Caco-2 (cell line): ENCODE results near the gene MUC20. TPM values are rescaled to one million over a fixed set of nuclear protein-coding genes. Genes with fewer than 3 reads are reported as not detected.
A peak's percentile ranks its signal among the peaks of the same experiment; 100 is the strongest.
"Not testable (repeated sequence)": the region's sequence is repeated elsewhere in the genome, so short reads cannot be mapped to it uniquely, and the experiment has no call there.

ENCODE experiments used
- BruUV-seq: library from RNA; stranded (reverse); fragments of 400-500 nt; replicated peaks from 2 replicates; lab custom pipeline; 2021; lab: Mats Ljungman, UMichigan
- CTCF ChIA-PET: fragments of 300-600 bp; sonication (Branson Sonifier 250); formaldehyde crosslinking; loops from one replicate; lab custom pipeline; 2022; ENCODE audit warnings: antibody characterized with exemption; lab: Charles Lee
- POLR2A ChIA-PET: fragments of 300-600 bp; sonication (Branson Sonifier 250); formaldehyde crosslinking; loops from one replicate; lab custom pipeline; 2022; ENCODE audit warnings: antibody characterized with exemption; lab: Charles Lee
- DNase-seq, 2 experiments: peaks; one replicate each; pipeline versions ENCODE4 v3.0.0 to v3.0.0-alpha.2; 2020 to 2022
- H3K27me3 ChIP-seq: replicated peaks from 2 replicates; pipeline ENCODE4 v1.6.0; 2011; ENCODE audit warnings: low read length; ENCODE audit not compliant: control insufficient read depth, insufficient read depth
- H3K36me3 ChIP-seq: 2 replicates; pipeline ENCODE4 v1.5.1; 2011; ENCODE audit warnings: low read length; ENCODE audit not compliant: control insufficient read depth, insufficient read depth
- H3K4me1 ChIP-seq: fragments of 250-450 bp; sonication (Bioruptor Pico); 2 replicates; pipeline ENCODE4 v1.5.1; 2020; ENCODE audit warnings: mild to moderate bottlenecking
- H3K4me3 ChIP-seq: 2 replicates; pipeline ENCODE4 v1.5.1; 2011; ENCODE audit warnings: low read depth, mild to moderate bottlenecking, control low read depth, low read length
- H3K9me3 ChIP-seq: fragments of 250-450 bp; sonication (Bioruptor Pico); 2 replicates; pipeline ENCODE4 v1.5.1; 2020; ENCODE audit warnings: mild to moderate bottlenecking, moderate library complexity
- H3K27ac Mint-ChIP-seq: one replicate; pipeline ENCODE4 v1.8.0; 2022; ENCODE audit warnings: mixed read lengths; ENCODE audit not compliant: unreplicated experiment
- H3K27me3 Mint-ChIP-seq: one replicate; pipeline ENCODE4 v1.8.0; 2022; ENCODE audit warnings: mixed read lengths; ENCODE audit not compliant: insufficient read depth, unreplicated experiment
- H3K36me3 Mint-ChIP-seq: one replicate; pipeline ENCODE4 v1.8.0; 2022; ENCODE audit warnings: mild to moderate bottlenecking, mixed read lengths; ENCODE audit not compliant: insufficient read depth, unreplicated experiment
- H3K4me1 Mint-ChIP-seq: one replicate; pipeline ENCODE4 v1.8.0; 2022; ENCODE audit warnings: low read depth, mixed read lengths; ENCODE audit not compliant: unreplicated experiment
- H3K4me3 Mint-ChIP-seq: one replicate; pipeline ENCODE4 v1.8.0; 2022; ENCODE audit warnings: mild to moderate bottlenecking, moderate library complexity, mixed read lengths; ENCODE audit not compliant: unreplicated experiment
- H3K9me3 Mint-ChIP-seq: one replicate; pipeline ENCODE4 v1.8.0; 2022; ENCODE audit warnings: mixed read lengths; ENCODE audit not compliant: unreplicated experiment
- intact Hi-C: fragments of 100-400 bp; cut with micrococcal nuclease; formaldehyde crosslinking; loops from one replicate; pipeline ENCODE4 v1.10.0; 2022; ENCODE audit not compliant: unreplicated experiment
- total RNA-seq: library from RNA; stranded (reverse); gene quantifications from 2 replicates; pipeline ENCODE4 v1.2.3, GENCODE V29; 2022
- TF ChIP-seq, protein P1 (sequence below), 2 experiments: fragments of 200-600 bp in 1 of 2; IDR thresholded peaks; 1 replicate in 1 of 2; 2 replicates in 1 of 2; pipeline versions ENCODE4 v1.5.1 to v1.8.0; 2011 to 2022; ENCODE audit warnings: antibody characterized with exemption in 1 of 2, control low read depth in 1 of 2, inconsistent platforms in 1 of 2, low read depth in 1 of 2, low read length in 1 of 2, mild to moderate bottlenecking in 1 of 2, moderate library complexity in 1 of 2; ENCODE audit not compliant: insufficient read depth in 1 of 2, severe bottlenecking in 1 of 2, unreplicated experiment in 1 of 2

Gene MUC20
- total RNA-seq, 1 experiment from 2014 or later: 0.88 TPM

DNA sequence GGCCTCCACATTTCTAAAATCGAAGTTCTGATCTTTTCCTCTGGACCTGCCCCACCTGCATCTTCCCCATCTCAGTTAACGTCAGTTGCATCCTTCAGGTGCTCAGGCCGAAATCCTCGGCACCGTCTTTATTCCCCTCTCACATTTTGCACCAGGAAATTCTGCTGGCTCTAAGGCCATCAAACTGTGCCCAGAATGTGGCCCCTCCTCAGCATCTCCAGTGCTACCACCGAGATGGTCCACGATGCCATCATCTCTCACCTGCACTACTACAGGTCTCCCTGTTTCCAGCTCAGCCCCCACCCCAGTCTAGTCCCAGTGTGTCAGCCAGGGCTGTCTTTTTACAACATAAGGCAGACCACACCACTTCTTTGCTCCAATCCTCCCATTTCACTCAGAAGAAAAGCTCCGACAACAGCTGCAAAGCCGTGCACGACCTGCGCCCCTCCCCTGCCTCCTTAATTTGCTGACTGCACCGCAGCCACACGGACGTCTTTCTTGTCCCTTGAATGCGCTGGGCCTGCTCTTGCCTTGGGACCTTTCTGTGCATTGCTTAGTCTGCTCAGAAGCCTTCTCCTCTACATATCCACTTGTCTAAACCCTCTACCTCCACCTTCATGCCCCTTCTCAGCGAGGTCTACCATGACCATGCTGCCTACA lies 14.4 kb downstream of the MUC20 start:
- no peaks in the 10 kb centered on the region for H3K9me3 Mint-ChIP-seq
- no TSS peak for BruUV-seq
- H3K36me3 Mint-ChIP-seq: no peaks in the 10 kb centered on the region
- POLR2A ChIA-PET: no interaction called here
- TF ChIP-seq, protein P1, sequence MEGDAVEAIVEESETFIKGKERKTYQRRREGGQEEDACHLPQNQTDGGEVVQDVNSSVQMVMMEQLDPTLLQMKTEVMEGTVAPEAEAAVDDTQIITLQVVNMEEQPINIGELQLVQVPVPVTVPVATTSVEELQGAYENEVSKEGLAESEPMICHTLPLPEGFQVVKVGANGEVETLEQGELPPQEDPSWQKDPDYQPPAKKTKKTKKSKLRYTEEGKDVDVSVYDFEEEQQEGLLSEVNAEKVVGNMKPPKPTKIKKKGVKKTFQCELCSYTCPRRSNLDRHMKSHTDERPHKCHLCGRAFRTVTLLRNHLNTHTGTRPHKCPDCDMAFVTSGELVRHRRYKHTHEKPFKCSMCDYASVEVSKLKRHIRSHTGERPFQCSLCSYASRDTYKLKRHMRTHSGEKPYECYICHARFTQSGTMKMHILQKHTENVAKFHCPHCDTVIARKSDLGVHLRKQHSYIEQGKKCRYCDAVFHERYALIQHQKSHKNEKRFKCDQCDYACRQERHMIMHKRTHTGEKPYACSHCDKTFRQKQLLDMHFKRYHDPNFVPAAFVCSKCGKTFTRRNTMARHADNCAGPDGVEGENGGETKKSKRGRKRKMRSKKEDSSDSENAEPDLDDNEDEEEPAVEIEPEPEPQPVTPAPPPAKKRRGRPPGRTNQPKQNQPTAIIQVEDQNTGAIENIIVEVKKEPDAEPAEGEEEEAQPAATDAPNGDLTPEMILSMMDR (IDR thresholded peaks at IDR 0.05; ENCODE audit: insufficient read depth in 1 of 2, low read depth in 1 of 2, low read length in 1 of 2, severe bottlenecking in 1 of 2, unreplicated experiment in 1 of 2): no peak
- Histone ChIP-seq H3K9me3 (no peaks in the 10 kb centered on the region), H3K4me1 (no peaks in the 10 kb centered on the region), H3K36me3 (no peaks in the 10 kb centered on the region; the same call in none of the 2 replicates), H3K4me3 (no peak overlapping the region), H3K27me3 (no peaks in the 10 kb centered on the region)
- DNase-seq: no peak
- H3K4me1 Mint-ChIP-seq: no peaks in the 10 kb centered on the region
- peaks cover 7% of the 10 kb centered on the region for H3K27me3 Mint-ChIP-seq
- intact Hi-C loops: no loop called here
- H3K4me3 Mint-ChIP-seq: no peak overlapping the region
- no peak overlapping the region for H3K27ac Mint-ChIP-seq
- CTCF ChIA-PET: no interaction called here

DNA sequence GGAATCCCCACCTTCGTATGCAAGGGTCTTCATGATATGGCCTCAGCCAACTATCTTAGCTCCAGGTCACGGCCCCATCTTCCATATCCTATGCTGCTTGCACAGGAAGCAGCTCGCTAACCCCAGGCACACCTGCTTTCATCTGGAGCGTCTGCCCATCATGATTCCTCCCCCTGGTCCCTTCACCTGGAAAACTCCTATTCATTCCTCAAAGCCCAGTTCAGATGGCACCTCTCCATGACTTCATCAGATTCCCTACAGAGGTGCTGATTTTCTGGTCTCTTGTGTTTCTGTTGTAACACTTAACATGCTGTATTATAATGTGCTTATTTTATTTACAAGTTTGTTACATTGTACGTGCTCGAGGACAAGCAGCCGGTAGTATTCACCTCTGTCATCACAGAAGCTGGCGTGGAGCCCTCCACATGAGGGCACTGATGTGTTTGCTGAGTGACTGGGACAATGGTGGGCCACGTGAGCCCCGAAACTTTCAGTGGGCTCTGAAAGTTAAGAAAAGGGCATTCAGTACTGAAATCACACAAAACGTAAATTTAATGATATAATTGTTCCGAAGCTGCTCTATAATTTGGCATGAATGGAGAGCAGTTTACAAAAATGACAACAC lies 16.2 kb downstream of the MUC20 start:
- intact Hi-C loops: no loop called here
- Histone ChIP-seq H3K36me3 (no peaks in the 10 kb centered on the region), H3K4me1 (no peaks in the 10 kb centered on the region), H3K9me3 (no peaks in the 10 kb centered on the region), H3K4me3 (no peak overlapping the region), H3K27me3 (no peaks in the 10 kb centered on the region)
- Mint-ChIP-seq H3K36me3 (no peaks in the 10 kb centered on the region), H3K27ac (no peak overlapping the region), H3K4me3 (no peak overlapping the region), H3K27me3 (peaks cover 9% of the 10 kb centered on the region), H3K4me1 (no peaks in the 10 kb centered on the region), H3K9me3 (no peaks in the 10 kb centered on the region)
- BruUV-seq: no TSS peak
- ChIA-PET POLR2A (no interaction called here), CTCF (no interaction called here)
- DNase-seq: peak in 1 of 2 experiments; percentile 16
- TF ChIP-seq, protein P1 (IDR thresholded peaks at IDR 0.05; ENCODE audit: insufficient read depth in 1 of 2, low read depth in 1 of 2, low read length in 1 of 2, severe bottlenecking in 1 of 2, unreplicated experiment in 1 of 2): no peak

DNA sequence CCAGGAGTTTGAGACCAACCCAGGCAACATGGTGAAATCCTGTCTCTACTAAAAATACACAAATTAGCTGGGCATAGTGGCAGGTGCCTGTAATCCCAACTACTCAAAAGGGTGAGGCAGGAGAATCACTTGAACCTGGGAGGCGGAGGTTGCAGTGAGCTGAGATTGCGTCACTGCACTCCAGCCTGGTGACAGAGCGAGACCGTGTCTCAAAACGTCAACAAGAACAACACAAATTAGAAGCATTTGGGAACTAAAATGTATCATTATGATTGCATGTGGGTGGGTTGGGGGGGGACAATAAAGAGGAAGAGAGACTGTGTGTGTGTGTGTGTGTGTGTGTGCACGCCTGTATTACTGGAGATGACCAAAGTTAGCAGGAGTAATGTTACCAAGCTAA lies 17.0 kb downstream of the MUC20 start:
- BruUV-seq, H3K27ac Mint-ChIP-seq, H3K9me3 ChIP-seq, H3K27me3 Mint-ChIP-seq, H3K9me3 Mint-ChIP-seq, POLR2A ChIA-PET, H3K36me3 Mint-ChIP-seq, H3K36me3 ChIP-seq, intact Hi-C loops, DNase-seq, H3K4me3 Mint-ChIP-seq, H3K4me1 Mint-ChIP-seq, H3K27me3 ChIP-seq, H3K4me1 ChIP-seq, H3K4me3 ChIP-seq: not testable (repeated sequence)
- CTCF ChIA-PET: interaction anchor here (0.8 kb wide), 1 partner anchor 18 kb away, joined by 3 read pairs; no protein-coding TSS in a partner anchor
